GM12864 (cell line): ENCODE results near the gene DENND6B.

Experiments
- DNase-seq: peaks from one replicate; pipeline ENCODE4 v3.0.0-alpha.2; 2011; ENCODE audit warnings: low read depth
- H3K4me3 ChIP-seq: 2 replicates; pipeline ENCODE4 v1.5.1; 2011; ENCODE audit warnings: mild to moderate bottlenecking, low read depth, low read length, control low read depth
- CTCF ChIP-seq: IDR thresholded peaks from 2 replicates; pipeline ENCODE4 v1.5.1; 2011; ENCODE audit warnings: low read depth, mild to moderate bottlenecking, moderate library complexity, low read length, control low read depth, inconsistent platforms; ENCODE audit errors: missing control alignments

DENND6B gene

GRCh38 chr22:50289151-50289941, 37.5 kb downstream of the DENND6B start:
- DNase-seq, result no peak
- no peak for TF ChIP-seq CTCF
- H3K4me3 ChIP-seq, result no peak overlapping the region

- no peak for TF ChIP-seq CTCF
- H3K4me3 ChIP-seq, result no peak overlapping the region
- DNase-seq, result no peak
Observed at GRCh38 chr22:50287731-50288130, 39.1 kb downstream of the DENND6B start.

- no peak for TF ChIP-seq CTCF
- no peak overlapping the region for H3K4me3 ChIP-seq
- no peak for DNase-seq
Observed at GRCh38 chr22:50286701-50287318, 40.0 kb downstream of the DENND6B start.

- no peak for DNase-seq
- no peak overlapping the region for H3K4me3 ChIP-seq
- no peak for TF ChIP-seq CTCF
Observed at GRCh38 chr22:50286275-50286674, 40.5 kb downstream of the DENND6B start.

- no peak for TF ChIP-seq CTCF
- DNase-seq, result no peak
- H3K4me3 ChIP-seq, result no peak overlapping the region
Observed at GRCh38 chr22:50285568-50286229, 41.1 kb downstream of the DENND6B start.

GRCh38 chr22:50284479-50284878, 42.3 kb downstream of the DENND6B start:
- no peak for DNase-seq
- H3K4me3 ChIP-seq, result no peak overlapping the region
- TF ChIP-seq CTCF, result no peak
